Adrenal gland (tissue), 12 donors: ENCODE data around the gene CEP72. TPM values are rescaled to one million over a fixed set of nuclear protein-coding genes. Genes with fewer than 3 reads are reported as not detected.

ENCODE experiments used
- DNase-seq, 7 donors: peaks; one replicate each; pipeline ENCODE4 v3.0.0-alpha.2; 2019 to 2020
- H3K27ac ChIP-seq, 5 donors: fragments of 200-600 bp; sonication (generic) in 4 of 5; 1 replicate in 3 of 5; 2 replicates in 2 of 5; pipeline versions ENCODE4 v1.5.1 to v1.8.0; 2016 to 2020; ENCODE audit warnings: mild to moderate bottlenecking in 1 of 5
- H3K27me3 ChIP-seq: fragments of 200-600 bp; 2 replicates; pipeline ENCODE4 v1.8.0; 2021
- H3K36me3 ChIP-seq, 2 donors: fragments of 200-600 bp; replicated peaks in 1 of 2; 1 replicate in 1 of 2; 2 replicates in 1 of 2; pipeline versions ENCODE4 v1.5.1 to v1.8.0; 2018 to 2022
- H3K4me1 ChIP-seq, 2 donors: fragments of 200-600 bp; replicated peaks in 1 of 2; 1 replicate in 1 of 2; 2 replicates in 1 of 2; pipeline versions ENCODE4 v1.5.1 to v1.8.0; 2018 to 2021
- H3K4me3 ChIP-seq, 4 donors: fragments of 200-600 bp; sonication (generic) in 3 of 4; one replicate each; pipeline ENCODE4 v1.5.1; 2016 to 2018
- H3K9me3 ChIP-seq, 3 donors: fragments of 200-600 bp; sonication (generic) in 1 of 3; replicated peaks in 1 of 3; 1 replicate in 2 of 3; 2 replicates in 1 of 3; pipeline versions ENCODE4 v1.5.1 to v1.8.0; 2016 to 2021
- CTCF ChIP-seq, 6 experiments: fragments of 450-650 bp in 4 of 6; fragments of 200-600 bp in 2 of 6; sonication (generic) in 1 of 6; IDR thresholded peaks; 1 replicate in 5 of 6; 2 replicates in 1 of 6; pipeline versions ENCODE4 v1.5.1 to v1.8.0; 2016 to 2021; ENCODE audit warnings: antibody characterized with exemption in 6 of 6, mild to moderate bottlenecking in 2 of 6, moderate library complexity in 1 of 6
- POLR2A ChIP-seq, 2 donors: fragments of 450-650 bp; IDR thresholded peaks; one replicate each; pipeline ENCODE4 v1.6.1; 2017; ENCODE audit warnings: antibody characterized with exemption in 2 of 2, mild to moderate bottlenecking in 2 of 2, moderate library complexity in 1 of 2
- WGBS, 4 donors: extraction: QIAGEN DNeasy Blood & Tissue Kit in 2 of 4; methylation state at CpG; one replicate each; pipeline versions ENCODE4 v1.1.5 to v1.1.7; 2013 to 2017; 5-methylcytosine and 5-hydroxymethylcytosine counted together
- intact Hi-C, 2 donors: fragments of 100-400 bp; cut with DNase I; formaldehyde crosslinking; loops; one replicate each; pipeline versions ENCODE4 v1.14.1 to v1.15.0; 2022 to 2023
- polyA plus RNA-seq, 3 donors: library from polyadenylated mRNA; stranded (reverse); fragments of 200-250 nt in 2 of 3; fragments of 350-450 nt in 1 of 3; fragmentation: Illumina TruSeq in 1 of 3; extraction: RNeasy Lipid Tissue Mini Kit (QIAGEN cat#74804) in 1 of 3; gene quantifications; one replicate each; pipeline ENCODE4 v1.2.3, GENCODE V29; 2013 to 2014
- total RNA-seq, 9 donors: library from RNA; depleted of rRNA in 4 of 9; stranded (reverse); fragments of >200 nt in 4 of 9; fragments of 120-200 nt in 1 of 9; fragmentation: NEBNext Ultra II Directional in 1 of 9; extraction: Animal tissue kit (Norgen Biotek cat#: 25700) in 1 of 9; gene quantifications; one replicate each; pipeline versions ENCODE4 v1.1.0 to v1.2.4, GENCODE V29; 2013 to 2023
- donor health status: healthy with polysubstance abuse.
- donor health status: Bipolar disorder and iron deficiency.
- donor health status: DM: yes; HTN: yes; CAD: no.
- donor health status: DM: no; HTN: no; CAD: no.
- donor health status: DM: no; HTN: no; CAD: no.
- donor health status: DM: yes; HTN: yes; CAD: no.

The CEP72 gene
- total and polyA plus RNA-seq, 12 donors, result 0.36 to 7.8 (median 2.5) TPM

- no peaks in the 10 kb centered on the region for H3K27me3 ChIP-seq
- intact Hi-C loops, result no loop called here
Measured at GRCh38 chr5:583645-584044, 28.5 kb upstream of the CEP72 start.

GRCh38 chr5:584216-584615 lies 27.9 kb upstream of the CEP72 start:
- H3K27me3 ChIP-seq, result no peaks in the 10 kb centered on the region
- intact Hi-C loops, result no loop called here
- peak in 1 of 7 donors; percentile 10 for DNase-seq

More at GRCh38 chr5:583645-584044, 28.5 kb upstream of the CEP72 start:
- TF ChIP-seq CTCF (IDR thresholded peaks at IDR 0.05), result no peak
- TF ChIP-seq POLR2A (IDR thresholded peaks at IDR 0.05), result no peak
- Histone ChIP-seq H3K36me3 (no peaks in the 10 kb centered on the region), H3K9me3 (no peaks in the 10 kb centered on the region), H3K4me1 (no peaks in the 10 kb centered on the region), H3K4me3 (no peak overlapping the region), H3K27ac (no peak overlapping the region)
- DNase-seq, result peak in 1 of 7 donors; percentile 1
- WGBS, 4 donors, result 63 to 81% (median 70%) methylated on average over 1 to 2 of the region's 2 CpGs

GRCh38 chr5:584846-585245 lies 27.3 kb upstream of the CEP72 start:
- Histone ChIP-seq H3K4me3 (no peak overlapping the region), H3K27me3 (no peaks in the 10 kb centered on the region), H3K36me3 (no peaks in the 10 kb centered on the region), H3K4me1 (no peaks in the 10 kb centered on the region), H3K9me3 (no peaks in the 10 kb centered on the region), H3K27ac (no peak overlapping the region)
- TF ChIP-seq POLR2A (IDR thresholded peaks at IDR 0.05), result no peak
- TF ChIP-seq CTCF (IDR thresholded peaks at IDR 0.05), result no peak
- peak in 1 of 7 donors; percentile 0 for DNase-seq
- WGBS, 4 donors, result 81 to 87% (median 83%) methylated on average over 2 of the region's 2 CpGs
- intact Hi-C loops, result no loop called here

More at GRCh38 chr5:584216-584615, 27.9 kb upstream of the CEP72 start:
- H3K36me3 ChIP-seq, result no peaks in the 10 kb centered on the region
- no peak overlapping the region for H3K4me3 ChIP-seq
- no peaks in the 10 kb centered on the region for H3K9me3 ChIP-seq
- 82 to 98% (median 90%) methylated on average over 2 of the region's 2 CpGs for WGBS, 4 donors
- no peak for TF ChIP-seq POLR2A (IDR thresholded peaks at IDR 0.05)
- TF ChIP-seq CTCF (IDR thresholded peaks at IDR 0.05), result no peak
- no peaks in the 10 kb centered on the region for H3K4me1 ChIP-seq
- H3K27ac ChIP-seq, result no peak overlapping the region

GRCh38 chr5:585556-585955 lies 26.6 kb upstream of the CEP72 start:
- Histone ChIP-seq H3K4me3 (no peak overlapping the region), H3K27me3 (no peaks in the 10 kb centered on the region), H3K36me3 (no peaks in the 10 kb centered on the region), H3K9me3 (no peaks in the 10 kb centered on the region), H3K4me1 (no peaks in the 10 kb centered on the region), H3K27ac (no peak overlapping the region)
- DNase-seq, result peak in 2 of 7 donors; percentile 0 to 18
- 66 to 76% (median 72%) methylated on average over 9 of the region's 9 CpGs for WGBS, 4 donors
- TF ChIP-seq POLR2A (IDR thresholded peaks at IDR 0.05) (no peak), CTCF (IDR thresholded peaks at IDR 0.05) (no peak)
- intact Hi-C loops, result no loop called here
